ENCODE data around the gene SLC5A2. TPM values are rescaled to one million over a fixed set of nuclear protein-coding genes. Genes with fewer than 3 reads are reported as not detected.
"Not testable (repeated sequence)": the region's sequence is repeated elsewhere in the genome, so short reads cannot be mapped to it uniquely, and the experiment has no call there.

The SLC5A2 gene
- polyA plus RNA-seq, 4 donors, result 18.9 to 65.6 (median 43.6) TPM

GRCh38 chr16:31491778-31492418 lies 9.0 kb downstream of the SLC5A2 start:
- no peak for DNase-seq (ENCODE audit: low read depth in 4 of 4, low spot score in 3 of 4)

DNA sequence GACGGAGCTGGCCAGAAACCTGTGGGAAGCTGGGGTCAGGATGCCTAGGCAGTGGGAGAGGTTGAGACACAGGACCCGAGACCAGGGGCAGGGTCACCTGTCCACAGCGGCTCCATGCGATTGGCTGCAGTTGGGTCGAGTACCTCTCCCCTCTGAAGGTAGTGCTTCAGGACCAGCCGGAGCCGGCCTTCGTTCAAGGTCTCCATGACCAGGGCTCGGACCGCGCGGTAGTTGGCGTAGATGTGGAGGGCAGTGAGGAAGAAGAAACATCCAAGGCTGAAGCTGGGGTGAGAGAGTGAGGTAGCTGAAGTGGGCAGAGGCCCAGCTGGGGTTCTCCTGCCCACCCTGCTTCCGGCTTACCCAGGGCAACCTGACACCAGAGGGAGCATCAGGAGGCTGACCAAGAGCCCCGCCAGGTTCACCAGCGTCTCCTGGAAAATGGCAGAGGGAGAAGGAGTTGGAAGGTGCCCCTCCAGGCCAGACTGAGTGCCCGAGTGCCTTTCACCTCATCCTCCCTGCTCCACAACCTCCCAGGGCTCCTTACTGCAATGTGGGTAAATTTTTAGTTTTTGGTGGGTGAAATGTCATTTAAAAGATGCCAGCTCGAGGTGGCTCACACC lies 10.7 kb downstream of the SLC5A2 start:
- no peak for DNase-seq (ENCODE audit: low read depth in 4 of 4, low spot score in 3 of 4)

DNA sequence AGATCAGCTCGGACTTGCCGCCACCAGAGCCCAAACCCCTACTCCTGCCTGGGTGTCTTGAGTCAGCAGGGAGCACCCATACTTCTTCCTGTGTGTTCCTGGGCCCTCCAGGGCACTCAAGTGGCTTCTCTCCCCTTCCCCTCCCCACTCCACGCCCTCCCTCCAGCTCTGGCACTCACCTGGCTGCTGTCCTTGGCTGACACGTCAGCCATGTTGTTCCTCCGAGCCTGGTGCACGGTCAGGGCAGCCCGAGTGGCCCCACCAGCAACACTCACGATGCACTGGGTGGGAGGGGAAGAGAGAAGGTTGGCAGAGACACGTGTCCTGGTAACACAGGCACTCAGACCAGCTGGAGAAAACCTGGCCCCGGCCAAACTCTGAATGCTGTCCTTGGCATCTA lies 13.7 kb downstream of the SLC5A2 start:
- no peak for DNase-seq (ENCODE audit: low read depth in 4 of 4, low spot score in 3 of 4)

DNA sequence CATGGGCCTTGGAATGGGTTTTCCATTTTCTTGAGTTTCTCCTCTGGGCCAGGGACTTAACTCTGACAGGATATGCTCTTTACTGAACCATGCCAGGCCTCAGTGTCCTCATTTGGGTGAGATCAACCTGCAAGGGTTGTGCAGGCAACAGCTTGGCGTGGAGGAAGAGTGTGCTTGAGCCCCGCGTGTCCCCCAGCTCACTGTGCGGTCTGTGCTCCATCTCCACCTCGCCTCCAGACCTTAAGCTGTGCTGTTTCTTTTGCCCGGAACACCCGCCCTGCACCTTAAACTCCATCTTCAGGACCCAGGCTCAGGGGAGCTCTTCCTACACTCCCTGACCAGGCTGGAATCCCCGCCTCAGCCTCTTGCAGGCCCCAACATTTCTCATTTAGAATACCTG lies 15.6 kb downstream of the SLC5A2 start:
- DNase-seq (ENCODE audit: low read depth in 4 of 4, low spot score in 3 of 4), result no peak

GRCh38 chr16:31499928-31500327 lies 17.0 kb downstream of the SLC5A2 start:
- DNase-seq (ENCODE audit: low read depth in 4 of 4, low spot score in 3 of 4), result no peak

DNA sequence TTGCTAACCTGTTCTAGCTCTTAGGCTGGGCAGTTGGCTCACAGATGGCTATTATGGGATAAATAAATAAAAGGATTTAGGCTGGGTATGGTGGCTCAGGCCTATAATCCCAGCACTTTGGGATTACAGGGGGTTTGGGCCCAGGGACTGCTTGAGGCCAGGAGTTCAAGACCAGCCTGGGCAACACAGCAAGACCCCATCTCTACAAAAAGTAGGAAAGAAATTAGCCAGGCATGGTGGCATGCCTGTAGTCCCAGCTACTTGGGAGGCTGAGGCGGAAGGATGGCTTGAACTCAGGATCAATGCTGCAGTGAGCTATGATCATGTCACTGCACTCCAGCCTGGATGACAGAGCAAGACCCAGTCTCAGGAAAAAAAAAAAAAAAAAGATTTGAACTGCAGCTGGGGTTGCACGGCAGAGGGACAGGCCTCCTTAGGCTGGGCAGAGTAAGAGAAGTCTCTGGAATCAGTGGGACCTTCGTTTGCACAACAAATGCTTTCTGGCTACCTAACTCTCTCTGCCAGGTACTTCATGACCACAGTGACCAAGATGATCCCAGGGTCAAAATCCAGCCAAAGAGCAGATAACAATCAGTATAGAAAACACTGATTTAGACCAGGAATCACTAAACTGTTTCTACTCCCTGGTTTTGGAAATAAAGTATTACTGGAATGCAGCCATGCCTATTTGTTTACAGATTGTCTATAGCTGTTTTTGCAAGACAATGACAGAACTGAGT lies 18.5 kb downstream of the SLC5A2 start:
- no peak for DNase-seq (ENCODE audit: low read depth in 4 of 4, low spot score in 3 of 4)

DNA sequence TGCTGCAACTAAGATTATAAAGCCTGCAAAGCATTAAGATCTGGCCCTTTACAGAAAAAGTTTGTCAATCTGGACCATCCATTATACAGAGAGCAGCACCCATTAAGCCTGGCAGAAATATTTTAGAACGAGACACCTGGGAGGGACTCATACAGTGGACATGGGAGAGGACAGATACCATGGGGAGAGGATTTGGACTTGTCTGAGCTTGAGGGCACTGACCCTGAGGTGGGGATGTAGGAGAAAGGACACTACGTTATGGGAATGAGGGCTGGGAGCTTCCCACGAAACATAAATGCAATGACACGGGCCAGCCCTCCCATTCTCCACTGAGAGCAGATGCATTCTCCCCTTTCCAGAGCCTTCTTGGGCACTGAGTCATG lies 19.0 kb downstream of the SLC5A2 start:
- no peak for DNase-seq (ENCODE audit: low read depth in 4 of 4, low spot score in 3 of 4)

DNA sequence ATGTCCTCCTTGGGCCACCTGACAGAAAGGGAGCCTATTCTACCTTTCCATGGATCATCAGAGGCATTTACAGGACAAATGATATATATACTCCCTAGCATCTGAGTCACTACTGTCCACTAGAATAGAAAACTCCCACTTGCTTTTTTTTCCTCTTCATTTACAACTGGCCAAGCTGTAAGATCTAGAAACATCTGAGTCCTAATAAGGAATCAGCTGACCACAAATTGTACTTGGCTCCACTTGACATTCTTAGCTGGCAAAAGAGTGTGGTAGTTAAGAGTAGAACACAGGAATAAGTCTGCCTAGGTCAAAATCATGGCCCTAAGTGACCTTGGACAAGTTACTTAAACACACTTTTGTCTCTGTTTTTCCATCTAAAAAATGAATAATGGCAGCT lies 20.1 kb downstream of the SLC5A2 start:
- no peak for DNase-seq (ENCODE audit: low read depth in 4 of 4, low spot score in 3 of 4)

DNA sequence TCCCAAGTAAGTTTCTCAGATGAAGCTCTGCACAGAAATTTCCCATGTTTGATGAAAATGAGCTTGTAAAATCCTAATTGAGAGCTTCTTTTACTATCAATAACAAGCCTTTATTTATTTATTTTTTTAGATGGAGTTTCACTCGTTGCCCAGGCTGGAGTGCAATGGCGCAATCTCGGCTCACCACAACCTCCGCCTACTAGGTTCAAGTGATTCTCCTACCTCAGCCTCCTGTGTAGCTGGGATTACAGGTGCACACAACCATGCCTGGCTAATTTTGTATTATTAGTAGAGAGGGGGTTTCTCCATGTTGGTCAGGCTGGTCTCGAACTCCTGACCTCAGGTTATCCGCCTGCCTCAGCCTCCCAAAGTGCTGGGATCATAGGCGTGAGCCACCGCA lies 20.6 kb downstream of the SLC5A2 start:
- DNase-seq (ENCODE audit: low read depth in 4 of 4, low spot score in 3 of 4), result not testable (repeated sequence)

- DNase-seq (ENCODE audit: low read depth in 4 of 4, low spot score in 3 of 4), result no peak
Measured at GRCh38 chr16:31504159-31504558, 21.2 kb downstream of the SLC5A2 start.

GRCh38 chr16:31505483-31505882 lies 22.6 kb downstream of the SLC5A2 start:
- DNase-seq (ENCODE audit: low read depth in 4 of 4, low spot score in 3 of 4), result no peak

DNA sequence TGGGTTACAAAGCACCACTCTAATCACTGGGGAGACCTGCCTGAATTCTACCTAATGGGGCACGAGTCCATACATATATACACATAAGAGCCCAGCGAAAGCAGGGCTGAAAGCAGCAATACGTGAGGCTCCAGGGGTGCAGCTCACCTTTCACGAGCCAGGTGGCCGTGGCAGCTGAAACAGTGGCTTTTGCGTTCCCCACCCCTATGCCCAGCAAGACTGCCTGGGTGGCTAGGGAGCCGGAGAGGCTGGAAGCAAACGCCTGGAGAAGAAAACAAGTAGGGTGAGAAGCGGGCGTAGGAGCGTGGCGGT lies 24.6 kb downstream of the SLC5A2 start:
- no peak for DNase-seq (ENCODE audit: low read depth in 4 of 4, low spot score in 3 of 4)

DNA sequence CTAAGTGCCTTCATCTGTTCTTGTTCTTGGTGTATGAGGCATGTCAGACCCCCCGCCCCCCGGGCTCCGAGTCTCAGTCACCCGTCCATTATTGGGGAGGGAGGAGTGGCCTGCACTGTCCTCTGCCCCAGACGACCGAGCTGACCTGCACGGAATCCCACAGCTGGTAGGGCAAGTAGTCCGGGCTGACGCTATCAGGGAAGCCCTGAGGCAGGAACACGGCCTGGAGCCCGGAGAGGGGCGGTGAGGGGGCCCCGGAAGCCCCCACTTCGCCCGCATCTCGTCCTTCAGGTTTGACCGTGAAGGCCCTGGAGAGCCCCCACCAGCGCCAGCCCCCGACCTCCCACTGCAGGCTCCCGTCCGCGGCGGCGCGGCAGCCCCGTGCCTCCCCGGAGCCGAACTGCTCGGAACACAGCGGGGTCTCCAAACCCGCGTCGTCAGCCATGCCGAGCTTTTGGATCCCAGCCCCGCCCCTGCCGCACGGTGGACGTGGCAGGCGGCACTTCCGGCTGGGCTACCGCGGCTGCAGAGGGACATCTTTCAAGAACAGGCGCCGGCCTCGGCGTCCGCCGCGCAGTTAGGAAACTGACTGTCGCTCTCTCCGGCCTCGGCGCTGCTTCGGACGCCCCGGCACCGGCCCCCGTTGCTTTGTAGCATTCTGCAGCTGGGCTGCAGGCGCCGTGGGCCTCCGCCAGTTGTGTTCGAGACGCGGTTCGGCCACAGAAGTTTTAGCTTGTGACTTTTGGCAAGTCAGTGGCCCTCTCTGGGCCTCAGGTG lies 25.2 kb downstream of the SLC5A2 start, which contains the start of gene RUSF1:
Gene RUSF1 (minus strand): TSS at position 463 of the 777 bp plus-strand sequence. CDS start 18 bp downstream, at position 445.
- peak; percentile 80 to 85 (median 82) for DNase-seq (ENCODE audit: low read depth in 4 of 4, low spot score in 3 of 4)

DNA sequence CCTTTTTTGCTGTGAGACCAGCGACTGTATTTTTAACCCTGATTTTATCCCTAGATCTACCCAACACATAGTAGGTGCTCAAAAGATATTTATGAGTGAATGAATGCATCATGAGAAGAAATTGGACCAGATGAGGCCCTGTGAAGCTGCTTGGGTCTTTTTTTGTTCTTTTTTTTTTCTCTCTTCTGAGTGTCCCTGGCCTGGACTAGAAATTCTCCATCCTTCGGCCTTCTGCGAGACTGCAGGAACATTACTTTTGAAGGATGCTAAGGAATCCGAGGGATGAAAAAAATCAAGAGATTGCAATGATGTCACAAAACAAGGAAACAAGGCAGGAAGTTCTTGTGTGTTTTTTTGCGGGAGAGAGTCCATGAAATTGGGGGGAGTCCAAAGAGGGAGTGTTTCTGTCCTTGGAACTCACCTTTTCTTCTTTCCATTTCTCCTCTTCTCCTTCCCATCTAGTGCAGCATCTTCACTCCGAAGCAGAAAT lies 25.8 kb downstream of the SLC5A2 start:
- no peak for DNase-seq (ENCODE audit: low read depth in 4 of 4, low spot score in 3 of 4)

DNA sequence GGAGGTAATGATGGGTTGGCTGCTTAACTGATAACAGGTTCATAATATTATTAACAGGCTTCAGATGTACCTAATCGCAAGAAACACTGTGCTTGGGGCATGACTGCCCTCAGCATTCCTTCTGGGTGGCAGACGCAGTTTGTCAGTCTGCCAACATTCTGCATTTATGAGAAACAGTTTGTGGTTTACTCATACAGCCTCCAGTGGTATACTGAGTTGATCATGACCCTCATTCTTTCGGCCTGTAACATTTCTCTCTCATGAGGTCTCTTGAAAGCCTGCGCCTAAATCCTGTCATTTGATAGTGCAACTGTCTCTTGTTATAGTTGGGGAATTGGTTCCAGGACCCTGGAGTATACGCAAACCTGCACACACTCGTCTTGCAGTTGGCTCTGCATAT lies 30.2 kb downstream of the SLC5A2 start:
- no peak for DNase-seq (ENCODE audit: low read depth in 4 of 4, low spot score in 3 of 4)

DNA sequence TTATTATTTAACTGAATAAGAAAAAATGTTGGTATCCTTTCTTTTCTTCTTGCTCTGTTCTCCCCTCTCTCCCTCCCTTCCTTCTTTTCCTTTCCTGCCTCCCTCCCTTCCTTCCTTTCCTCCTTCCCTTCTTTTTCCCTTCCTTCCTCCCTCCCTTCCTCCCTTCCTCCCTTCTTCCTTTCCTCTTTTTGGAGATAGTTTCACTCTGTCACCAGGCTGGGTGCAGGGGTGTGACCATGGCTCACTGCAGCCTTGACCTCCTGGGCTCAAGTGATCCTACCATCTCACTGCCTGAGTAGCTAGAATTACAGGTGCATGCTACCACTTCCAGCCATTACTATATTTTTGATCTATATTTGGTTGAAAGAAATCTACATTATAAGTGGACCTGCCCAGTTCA lies 31.0 kb downstream of the SLC5A2 start:
- no peak for DNase-seq (ENCODE audit: low read depth in 4 of 4, low spot score in 3 of 4)

GRCh38 chr16:31517800-31518402 lies 35.0 kb downstream of the SLC5A2 start:
- no peak for DNase-seq (ENCODE audit: low read depth in 4 of 4, low spot score in 3 of 4)

- no peak for DNase-seq (ENCODE audit: low read depth in 4 of 4, low spot score in 3 of 4)
Measured at GRCh38 chr16:31519759-31520431, 37.0 kb downstream of the SLC5A2 start.

DNA sequence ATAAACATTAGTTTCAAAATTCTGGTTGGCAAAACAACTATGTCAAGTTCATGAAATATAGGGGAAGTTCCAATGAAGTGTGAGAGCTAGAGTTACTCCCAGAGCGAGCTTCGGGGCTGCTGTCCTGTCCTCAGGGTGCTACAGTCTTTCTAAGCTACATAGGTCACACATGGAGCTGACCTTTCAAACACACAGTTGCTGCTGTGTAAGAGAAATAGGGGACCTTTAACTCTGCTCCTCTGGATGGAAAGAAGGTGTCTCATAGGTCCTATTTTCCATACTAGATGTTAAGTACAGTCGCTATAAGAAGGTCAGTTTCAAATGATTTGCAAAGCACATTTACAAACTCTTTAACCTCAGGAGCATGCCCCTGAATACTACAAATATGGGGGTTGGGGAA lies 38.4 kb downstream of the SLC5A2 start:
- DNase-seq (ENCODE audit: low read depth in 4 of 4, low spot score in 3 of 4), result no peak

DNA sequence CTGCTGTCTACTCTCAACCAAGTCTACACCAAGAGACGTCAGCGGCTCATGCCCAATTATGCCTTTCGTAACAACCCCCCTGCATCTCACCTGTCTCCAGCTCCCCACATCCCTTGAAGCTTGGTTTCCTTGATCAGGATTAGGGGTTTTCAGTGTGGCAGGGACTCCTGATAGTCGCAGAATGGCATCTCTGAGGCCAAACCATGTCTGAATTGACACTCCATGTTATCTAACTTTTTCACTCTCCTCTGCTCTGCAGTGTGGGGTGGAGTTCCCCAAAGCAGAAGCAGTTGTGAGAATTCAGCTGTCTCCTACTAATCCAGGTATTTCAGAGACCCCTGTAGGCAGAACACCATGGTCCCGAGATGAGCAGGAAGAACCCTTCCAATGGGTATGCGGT lies 39.1 kb downstream of the SLC5A2 start:
- DNase-seq (ENCODE audit: low read depth in 4 of 4, low spot score in 3 of 4), result no peak
